Stimulated activated CD8-positive, alpha-beta memory T cell treated with anti-CD3 and anti-CD28 coated beads, Interleukin-12 subunit alpha, Interleukin-12 subunit beta, amount 100 ng/mL, for 24 hours (primary cell): Measurements from ENCODE around the gene PPP5C.
"Not testable (repeated sequence)": the region's sequence is repeated elsewhere in the genome, so short reads cannot be mapped to it uniquely, and the experiment has no call there.

Experiments
- DNase-seq: peaks from one replicate; pipeline ENCODE4 v3.0.0-alpha.2; 2020; ENCODE audit errors: extremely low read depth

The PPP5C gene

GRCh38 chr19:46366620-46367292 lies 19.9 kb downstream of the PPP5C start:
- DNase-seq = no peak

GRCh38 chr19:46367426-46367825 lies 20.5 kb downstream of the PPP5C start:
- DNase-seq = no peak

- no peak for DNase-seq
These were observed 21.2 kb downstream of the PPP5C start for GRCh38 chr19:46368116-46368515.

- no peak for DNase-seq
These were observed 22.9 kb downstream of the PPP5C start for GRCh38 chr19:46369817-46370216.

- no peak for DNase-seq
These were observed 24.5 kb downstream of the PPP5C start for GRCh38 chr19:46371371-46371901.

- no peak for DNase-seq
These were observed 26.1 kb downstream of the PPP5C start for GRCh38 chr19:46372901-46373490.

GRCh38 chr19:46373491-46374359 lies 26.8 kb downstream of the PPP5C start:
- DNase-seq = no peak

- DNase-seq = no peak
These were observed 27.9 kb downstream of the PPP5C start for GRCh38 chr19:46374536-46375475.

- DNase-seq = not testable (repeated sequence)
These were observed 28.7 kb downstream of the PPP5C start for GRCh38 chr19:46375476-46376067.

- no peak for DNase-seq
These were observed 29.6 kb downstream of the PPP5C start for GRCh38 chr19:46376241-46377153.

- no peak for DNase-seq
These were observed 31.4 kb downstream of the PPP5C start for GRCh38 chr19:46378268-46378667.

- no peak for DNase-seq
These were observed 33.8 kb downstream of the PPP5C start for GRCh38 chr19:46380690-46381089.

- no peak for DNase-seq
These were observed 34.5 kb downstream of the PPP5C start for GRCh38 chr19:46381346-46381745.

- DNase-seq = no peak
These were observed 35.0 kb downstream of the PPP5C start for GRCh38 chr19:46381756-46382345.

GRCh38 chr19:46383171-46383815 lies 36.4 kb downstream of the PPP5C start:
- no peak for DNase-seq

GRCh38 chr19:46383846-46384245 lies 37.0 kb downstream of the PPP5C start:
- no peak for DNase-seq

GRCh38 chr19:46384396-46384795 lies 37.5 kb downstream of the PPP5C start:
- no peak for DNase-seq

- no peak for DNase-seq
These were observed 38.7 kb downstream of the PPP5C start for GRCh38 chr19:46385636-46386035.

- DNase-seq = no peak
These were observed 39.3 kb downstream of the PPP5C start for GRCh38 chr19:46386151-46386550.
